SU-DHL-6 (cell line): ENCODE results near the gene N4BP2.

ENCODE experiments used
- EZH2phosphoT487 ChIP-seq: fragments of 200-600 bp; sonication (generic), shearing (Covaris generic); conservative IDR thresholded peaks from 2 replicates; pipeline ENCODE4 v1.6.1; 2018; ENCODE audit warnings: mild to moderate bottlenecking, antibody characterized with exemption, low read length, moderate library complexity, mixed read lengths
- TF ChIP-seq, protein P1 (sequence below): fragments of 200-600 bp; sonication (generic); IDR thresholded peaks from one replicate; pipeline ENCODE4 v1.5.1; 2017; ENCODE audit warnings: antibody characterized with exemption, mild to moderate bottlenecking, low read length, moderate library complexity; ENCODE audit not compliant: insufficient read depth, poor library complexity, severe bottlenecking

GRCh38 chr4:40168070-40168469, 111.4 kb downstream of the N4BP2 start:
- TF ChIP-seq, protein P1, sequence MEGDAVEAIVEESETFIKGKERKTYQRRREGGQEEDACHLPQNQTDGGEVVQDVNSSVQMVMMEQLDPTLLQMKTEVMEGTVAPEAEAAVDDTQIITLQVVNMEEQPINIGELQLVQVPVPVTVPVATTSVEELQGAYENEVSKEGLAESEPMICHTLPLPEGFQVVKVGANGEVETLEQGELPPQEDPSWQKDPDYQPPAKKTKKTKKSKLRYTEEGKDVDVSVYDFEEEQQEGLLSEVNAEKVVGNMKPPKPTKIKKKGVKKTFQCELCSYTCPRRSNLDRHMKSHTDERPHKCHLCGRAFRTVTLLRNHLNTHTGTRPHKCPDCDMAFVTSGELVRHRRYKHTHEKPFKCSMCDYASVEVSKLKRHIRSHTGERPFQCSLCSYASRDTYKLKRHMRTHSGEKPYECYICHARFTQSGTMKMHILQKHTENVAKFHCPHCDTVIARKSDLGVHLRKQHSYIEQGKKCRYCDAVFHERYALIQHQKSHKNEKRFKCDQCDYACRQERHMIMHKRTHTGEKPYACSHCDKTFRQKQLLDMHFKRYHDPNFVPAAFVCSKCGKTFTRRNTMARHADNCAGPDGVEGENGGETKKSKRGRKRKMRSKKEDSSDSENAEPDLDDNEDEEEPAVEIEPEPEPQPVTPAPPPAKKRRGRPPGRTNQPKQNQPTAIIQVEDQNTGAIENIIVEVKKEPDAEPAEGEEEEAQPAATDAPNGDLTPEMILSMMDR = no peak
- no peak for TF ChIP-seq EZH2phosphoT487
